K562 (cell line): ENCODE data around the gene MCCC1. TPM values are rescaled to one million over a fixed set of nuclear protein-coding genes. Genes with fewer than 3 reads are reported as not detected.

Experiments
- ATAC-seq: fragments of 200-7000 bp; cut with Tn5 transposase; 3 replicates; pipeline ENCODE4 v1.9.1; 2020; ENCODE audit warnings: moderate library complexity
- BruUV-seq: library from RNA; stranded (reverse); fragments of 400-500 nt; replicated peaks from 2 replicates; lab custom pipeline; 2021; lab: Mats Ljungman, UMichigan
- CTCF ChIA-PET: fragments of 300-600 bp; formaldehyde crosslinking; extraction: SDS; loops from one replicate; lab custom pipeline; 2021; ENCODE audit warnings: low intra/inter-chr PET ratio; lab: Yijun Ruan, JAX
- POLR2A ChIA-PET: fragments of 300-600, 350-650 bp; sonication (Branson Sonifier 250); formaldehyde crosslinking; extraction: SDS; loops from one replicate; lab custom pipeline; 2021; ENCODE audit warnings: antibody characterized with exemption, inconsistent platforms; lab: Yijun Ruan, JAX
- DNase-seq, 4 experiments: peaks; one replicate each; pipeline versions ENCODE4 v3.0.0 to v3.0.0-alpha.2; 2011 to 2018; ENCODE audit warnings: low spot score in 3 of 4, mixed read lengths in 3 of 4; ENCODE audit errors: extremely low read depth in 1 of 4
- FAIRE-seq: peaks from 2 replicates; lab custom pipeline; 2011; peaks lifted over from hg19 to GRCh38; lab: Jason Lieb, UNC
- H2AFZ ChIP-seq: 2 replicates; pipeline ENCODE4 v1.6.0; 2011; ENCODE audit warnings: low read depth, low read length, control low read depth, inconsistent platforms
- H3K27ac ChIP-seq: fragments of 200-600 bp; 3 replicates; pipeline ENCODE4 v1.8.0; 2011; ENCODE audit warnings: low read depth, mild to moderate bottlenecking, control low read depth, inconsistent platforms, low read length, moderate library complexity, mixed read lengths; ENCODE audit errors: extremely low read depth
- H3K27me3 ChIP-seq, 2 experiments: fragments of 300-600 bp in 1 of 2; 2 replicates in 1 of 2; 3 replicates in 1 of 2; pipeline versions ENCODE4 v1.6.0 to v1.8.0; 2011; ENCODE audit warnings: inconsistent platforms in 2 of 2, low read length in 2 of 2, mild to moderate bottlenecking in 1 of 2, mixed read lengths in 1 of 2, moderate library complexity in 1 of 2; ENCODE audit not compliant: control insufficient read depth in 2 of 2, insufficient read depth in 2 of 2
- H3K36me3 ChIP-seq: fragments of 300-600 bp; 3 replicates; pipeline ENCODE4 v1.8.0; 2011; ENCODE audit warnings: mild to moderate bottlenecking, low read length, inconsistent platforms; ENCODE audit not compliant: control insufficient read depth, insufficient read depth
- H3K4me1 ChIP-seq, 2 experiments: fragments of 200-600 bp in 1 of 2; replicated peaks in 1 of 2; 2 replicates in 1 of 2; 3 replicates in 1 of 2; pipeline versions ENCODE4 v1.5.1 to v1.8.0; 2011; ENCODE audit warnings: inconsistent platforms in 2 of 2, low read length in 2 of 2, mild to moderate bottlenecking in 1 of 2, mixed read lengths in 1 of 2, moderate library complexity in 1 of 2; ENCODE audit not compliant: control insufficient read depth in 2 of 2, insufficient read depth in 2 of 2
- H3K4me2 ChIP-seq: 2 replicates; pipeline ENCODE4 v1.6.1; 2011; ENCODE audit warnings: low read length, control low read depth, inconsistent platforms, mixed read lengths; ENCODE audit not compliant: insufficient read depth
- H3K4me3 ChIP-seq: fragments of 200-600 bp; sonication (generic), shearing (Covaris generic); 2 replicates; pipeline ENCODE4 v1.5.1; 2016; ENCODE audit warnings: control low read depth, inconsistent platforms
- H3K79me2 ChIP-seq: fragments of 200-600 bp; 3 replicates; pipeline ENCODE4 v1.8.0; 2011; ENCODE audit warnings: low read length, inconsistent platforms; ENCODE audit not compliant: control insufficient read depth, insufficient read depth
- H3K9ac ChIP-seq, 2 experiments: 2 replicates each; pipeline versions ENCODE4 v1.6.0 to v1.6.1; 2011; ENCODE audit warnings: low read depth in 2 of 2, low read length in 2 of 2, control low read depth in 1 of 2, inconsistent platforms in 1 of 2, mild to moderate bottlenecking in 1 of 2, mixed read lengths in 1 of 2; ENCODE audit not compliant: insufficient read depth in 1 of 2
- H3K9me1 ChIP-seq: one replicate; pipeline ENCODE4 v1.6.0; 2011; ENCODE audit warnings: inconsistent platforms, mild to moderate bottlenecking, low read length, moderate library complexity; ENCODE audit not compliant: control insufficient read depth, insufficient read depth
- H3K9me3 ChIP-seq: replicated peaks from 2 replicates; pipeline ENCODE4 v1.5.1; 2011; ENCODE audit warnings: low read depth, low read length, inconsistent platforms; ENCODE audit not compliant: control insufficient read depth, insufficient read depth
- H4K20me1 ChIP-seq: replicated peaks from 2 replicates; pipeline ENCODE4 v1.6.1; 2011; ENCODE audit warnings: low read length, inconsistent platforms, mixed read lengths; ENCODE audit not compliant: control insufficient read depth, insufficient read depth
- MAFG ChIP-seq: fragments of 450-650 bp; conservative IDR thresholded peaks from 2 replicates; pipeline ENCODE4 v1.6.1; 2016; ENCODE audit warnings: missing genetic modification characterization, missing compliant biosample characterization
- MAFK ChIP-seq: IDR thresholded peaks from 2 replicates; pipeline ENCODE4 v1.6.1; 2011; ENCODE audit warnings: low read length, improper control_type of control experiment
- NCOA4 ChIP-seq: fragments of 450-650 bp; IDR thresholded peaks from 2 replicates; pipeline ENCODE4 v1.6.1; 2018; ENCODE audit warnings: mild to moderate bottlenecking; ENCODE audit not compliant: partially characterized antibody
- ZBTB43 ChIP-seq: sonication (generic); formaldehyde crosslinking; IDR thresholded peaks from 2 replicates; pipeline ENCODE4 v1.8.0; 2023; ENCODE audit warnings: mild to moderate bottlenecking, missing genetic modification reagents
- ZBTB9 ChIP-seq: fragments of 450-650 bp; formaldehyde crosslinking; IDR thresholded peaks from 2 replicates; pipeline ENCODE4 v1.4.0; 2020; ENCODE audit warnings: mild to moderate bottlenecking, moderate library complexity
- ZNF431 ChIP-seq: sonication (generic); formaldehyde crosslinking; IDR thresholded peaks from 2 replicates; pipeline ENCODE4 v1.8.0; 2022; ENCODE audit warnings: mild to moderate bottlenecking, missing genetic modification reagents
- ZNF696 ChIP-seq: fragments of 250-450 bp; sonication (Bioruptor Pico); conservative IDR thresholded peaks from 2 replicates; pipeline ENCODE4 v1.4.0; 2020; ENCODE audit warnings: mild to moderate bottlenecking, moderate library complexity
- WGBS: fragments of 100-300 bp; shearing (Covaris generic); methylation state at CpG from one replicate; pipeline ENCODE4 v1.1.6; 2016; ENCODE audit warnings: low coverage, mixed read lengths; ENCODE audit not compliant: insufficient coverage; ENCODE audit errors: missing lambda C conversion rate; 5-methylcytosine and 5-hydroxymethylcytosine counted together
- in situ Hi-C: fragments of 300-500 bp; cut with MboI; formaldehyde crosslinking; loops from 4 replicates; pipeline ENCODE4 v1.15.0; 2018; ENCODE audit warnings: inconsistent platforms, mixed read lengths
- intact Hi-C: fragments of 100-400 bp; cut with micrococcal nuclease; formaldehyde crosslinking; loops from 2 replicates; pipeline ENCODE4 v1.14.2; 2022
- polyA plus RNA-seq, 8 experiments: library from polyadenylated mRNA; depleted of rRNA in 4 of 8; stranded (reverse) in 5 of 8; unstranded in 3 of 8; fragments of >200 nt; fragmentation: Nextera tagmentation in 2 of 8; fragmentation: Illumina TruSeq in 1 of 8; extraction: Ambion mirVana in 2 of 8; extraction: Trizol in 1 of 8; gene quantifications; 2 replicates each; pipeline versions ENCODE4 v1.2.1 to v1.2.3, GENCODE V29; 2011 to 2014; ENCODE audit warnings: inconsistent platforms in 1 of 8, missing spikeins in 1 of 8
- total RNA-seq, 7 experiments: library from RNA; depleted of rRNA in 6 of 7; stranded (reverse); fragments of >200 nt in 6 of 7; fragmentation: Illumina TruSeq in 2 of 7; extraction: Trizol in 2 of 7; gene quantifications; 2 replicates each; pipeline versions ENCODE4 v1.2.1 to v1.2.3, GENCODE V29; 2011 to 2021; ENCODE audit warnings: low replicate concordance in 1 of 7

Gene MCCC1
- total and polyA plus RNA-seq, 9 of the 15 experiments (the other 6 are each of a cell fraction or from before 2014, with no cell fraction given), result 13.7 to 26.9 (median 23.0) TPM

- TF ChIP-seq ZBTB43 (CRISPR knock-in tag), result no peak
- TF ChIP-seq MAFK, result peak; percentile 86
- no peak for TF ChIP-seq NCOA4
- no peak for TF ChIP-seq ZNF696
- TF ChIP-seq MAFG (tag), result peak; percentile 90
Observed at GRCh38 chr3:183081459-183082183, 17.7 kb downstream of the MCCC1 start (continued).

GRCh38 chr3:183080628-183081027 lies 18.7 kb downstream of the MCCC1 start:
- no peak overlapping the region for H3K4me2 ChIP-seq
- peaks cover 43% of the 10 kb centered on the region for H3K36me3 ChIP-seq
- WGBS, result 100% methylated on average over 3 of the region's 3 CpGs
- CTCF ChIA-PET, result interaction anchor here (0.7 kb wide), 1 partner anchor 49 kb away, joined by 3 read pairs; no protein-coding TSS in a partner anchor
- no peaks in the 10 kb centered on the region for H3K4me1 ChIP-seq
- in situ Hi-C loops (no loop called here), intact Hi-C loops (no loop called here)
- TF ChIP-seq ZBTB9 (CRISPR knock-in tag) (no peak), ZNF431 (CRISPR knock-in tag) (peak; percentile 90)
- no TSS peak for BruUV-seq
- POLR2A ChIA-PET, result no interaction called here
- no peaks in the 10 kb centered on the region for H3K9me3 ChIP-seq
- no peaks in the 10 kb centered on the region for H3K27me3 ChIP-seq
- H3K9ac ChIP-seq, result no peak overlapping the region
- no peak overlapping the region for H3K4me3 ChIP-seq
- no peak for FAIRE-seq
- no peaks in the 10 kb centered on the region for H3K9me1 ChIP-seq
- no peak for DNase-seq
- no peaks in the 10 kb centered on the region for H4K20me1 ChIP-seq
- no peak for ATAC-seq
- H2AFZ ChIP-seq, result no peak overlapping the region
- H3K79me2 ChIP-seq, result no peaks in the 10 kb centered on the region
- no peak overlapping the region for H3K27ac ChIP-seq
